ENCODE measurements around the gene CHST3.

GRCh38 chr10:71950683-71951082, 13.5 kb upstream of the CHST3 start:
- TF ChIP-seq ZNF565 (CRISPR knock-in tag; conservative IDR thresholded peaks at IDR 0.05; ENCODE audit: low read depth) (no peak), PPARA (CRISPR knock-in tag; IDR thresholded peaks at IDR 0.05; ENCODE audit: borderline replicate concordance) (no peak)

All from SK-N-SH treated with all-trans-retinoic acid at 6 μM for 48 hours (cell line).